GM18502 (cell line): ENCODE results near the gene APC2.
"Not testable (repeated sequence)": the region's sequence is repeated elsewhere in the genome, so short reads cannot be mapped to it uniquely, and the experiment has no call there.

Source experiments
- ATAC-seq: cut with Tn5 transposase; IDR thresholded peaks from one replicate; pipeline ENCODE4 v1.9.1; 2021; ENCODE audit warnings: mild to moderate bottlenecking; ENCODE audit not compliant: unreplicated experiment, poor library complexity

Gene APC2

GRCh38 chr19:1412323-1412923 is 37.5 kb upstream of the APC2 start:
- no peak for ATAC-seq

- no peak for ATAC-seq
Observed at GRCh38 chr19:1412995-1413800, 36.7 kb upstream of the APC2 start.

GRCh38 chr19:1416014-1416841 is 33.7 kb upstream of the APC2 start:
- no peak for ATAC-seq

- ATAC-seq, result no peak
Observed at GRCh38 chr19:1417145-1417544, 32.8 kb upstream of the APC2 start.

- ATAC-seq, result no peak
Observed at GRCh38 chr19:1417681-1418495, 32.0 kb upstream of the APC2 start.

- ATAC-seq, result no peak
Observed at GRCh38 chr19:1418496-1418775, 31.5 kb upstream of the APC2 start.

GRCh38 chr19:1418951-1419738 is 30.8 kb upstream of the APC2 start:
- ATAC-seq, result no peak

GRCh38 chr19:1420085-1420484 is 29.8 kb upstream of the APC2 start:
- not testable (repeated sequence) for ATAC-seq

GRCh38 chr19:1420590-1420989 is 29.3 kb upstream of the APC2 start:
- no peak for ATAC-seq

- ATAC-seq, result no peak
Observed at GRCh38 chr19:1421218-1421957, 28.5 kb upstream of the APC2 start.

GRCh38 chr19:1421958-1422305 is 28.0 kb upstream of the APC2 start:
- ATAC-seq, result no peak

- no peak for ATAC-seq
Observed at GRCh38 chr19:1422360-1422759, 27.6 kb upstream of the APC2 start.

- ATAC-seq, result no peak
Observed at GRCh38 chr19:1422943-1423342, 27.0 kb upstream of the APC2 start.

GRCh38 chr19:1423436-1424191 is 26.3 kb upstream of the APC2 start:
- ATAC-seq, result no peak

GRCh38 chr19:1424192-1424955 is 25.5 kb upstream of the APC2 start:
- no peak for ATAC-seq

- no peak for ATAC-seq
Observed at GRCh38 chr19:1425102-1425837, 24.7 kb upstream of the APC2 start.

GRCh38 chr19:1425902-1426301 is 24.0 kb upstream of the APC2 start:
- no peak for ATAC-seq
